Measurements from ENCODE around the gene SLC6A2.
A peak's percentile ranks its signal among the peaks of the same experiment; 100 is the strongest.
"Not testable (repeated sequence)": the region's sequence is repeated elsewhere in the genome, so short reads cannot be mapped to it uniquely, and the experiment has no call there.

SLC6A2 gene

GRCh38 chr16:55703003-55704001, 47.5 kb downstream of the SLC6A2 start:
- FAIRE-seq: no peak
- DNase-seq (ENCODE audit: insufficient read length, low spot score): peak; percentile 19

GRCh38 chr16:55706739-55707384, 51.1 kb downstream of the SLC6A2 start:
- FAIRE-seq: no peak
- no peak for DNase-seq (ENCODE audit: insufficient read length, low spot score)

- FAIRE-seq (no peak), DNase-seq (ENCODE audit: insufficient read length, low spot score) (no peak)
Measured at GRCh38 chr16:55709801-55710200, 54.0 kb downstream of the SLC6A2 start.

GRCh38 chr16:55710466-55710865, 54.7 kb downstream of the SLC6A2 start:
- FAIRE-seq: no peak

GRCh38 chr16:55711959-55712876, 56.4 kb downstream of the SLC6A2 start:
- DNase-seq (ENCODE audit: insufficient read length, low spot score) (peak; percentile 36), FAIRE-seq (peak; percentile 72)

More at GRCh38 chr16:55710466-55710865, 54.7 kb downstream of the SLC6A2 start:
- DNase-seq (ENCODE audit: insufficient read length, low spot score): no peak

GRCh38 chr16:55713103-55713502, 57.3 kb downstream of the SLC6A2 start:
- DNase-seq (ENCODE audit: insufficient read length, low spot score) (no peak), FAIRE-seq (no peak)

- FAIRE-seq (no peak), DNase-seq (ENCODE audit: insufficient read length, low spot score) (no peak)
Measured at GRCh38 chr16:55717326-55717725, 61.5 kb downstream of the SLC6A2 start.

GRCh38 chr16:55725055-55725777, 69.4 kb downstream of the SLC6A2 start:
- FAIRE-seq (no peak), DNase-seq (ENCODE audit: insufficient read length, low spot score) (no peak)

- no peak for DNase-seq (ENCODE audit: insufficient read length, low spot score)
- FAIRE-seq: no peak
Measured at GRCh38 chr16:55728797-55729196, 73.0 kb downstream of the SLC6A2 start.

- FAIRE-seq (no peak), DNase-seq (ENCODE audit: insufficient read length, low spot score) (no peak)
Measured at GRCh38 chr16:55730115-55730514, 74.3 kb downstream of the SLC6A2 start.

- FAIRE-seq (no peak), DNase-seq (ENCODE audit: insufficient read length, low spot score) (no peak)
Measured at GRCh38 chr16:55732496-55732895, 76.7 kb downstream of the SLC6A2 start.

GRCh38 chr16:55734665-55735064, 78.9 kb downstream of the SLC6A2 start:
- no peak for DNase-seq (ENCODE audit: insufficient read length, low spot score)
- no peak for FAIRE-seq

- FAIRE-seq: no peak
- DNase-seq (ENCODE audit: insufficient read length, low spot score): no peak
Measured at GRCh38 chr16:55735120-55735781, 79.5 kb downstream of the SLC6A2 start.

GRCh38 chr16:55736671-55737070, 80.9 kb downstream of the SLC6A2 start:
- DNase-seq (ENCODE audit: insufficient read length, low spot score): no peak
- no peak for FAIRE-seq

- DNase-seq (ENCODE audit: insufficient read length, low spot score) (no peak), FAIRE-seq (no peak)
Measured at GRCh38 chr16:55737318-55737717, 81.5 kb downstream of the SLC6A2 start.

GRCh38 chr16:55737966-55738365, 82.2 kb downstream of the SLC6A2 start:
- no peak for FAIRE-seq
- no peak for DNase-seq (ENCODE audit: insufficient read length, low spot score)

- FAIRE-seq (no peak), DNase-seq (ENCODE audit: insufficient read length, low spot score) (no peak)
Measured at GRCh38 chr16:55746081-55746480, 90.3 kb downstream of the SLC6A2 start.

GRCh38 chr16:55747785-55748184, 92.0 kb downstream of the SLC6A2 start:
- DNase-seq (ENCODE audit: insufficient read length, low spot score): no peak
- FAIRE-seq: no peak

- not testable (repeated sequence) for DNase-seq (ENCODE audit: insufficient read length, low spot score); FAIRE-seq
Measured at GRCh38 chr16:55752465-55753144, 96.8 kb downstream of the SLC6A2 start.
